Hepatocyte (in vitro differentiated cells): ENCODE data around the gene MICALL1. TPM values are rescaled to one million over a fixed set of nuclear protein-coding genes. Genes with fewer than 3 reads are reported as not detected.

Experiments used
- DNase-seq: peaks from one replicate; pipeline ENCODE4 v3.0.0-alpha.2; 2016; ENCODE audit warnings: low spot score
- H2AFZ ChIP-seq: fragments of 200-600 bp; sonication (generic); 2 replicates; pipeline ENCODE4 v1.6.0; 2016; ENCODE audit warnings: antibody characterized with exemption, mild to moderate bottlenecking
- H3K27ac ChIP-seq: fragments of 200-600 bp; sonication (generic); 2 replicates; pipeline ENCODE4 v1.5.1; 2016; ENCODE audit warnings: mild to moderate bottlenecking
- H3K27me3 ChIP-seq: fragments of 200-600 bp; sonication (generic); 2 replicates; pipeline ENCODE4 v1.6.1; 2016
- H3K36me3 ChIP-seq: fragments of 200-600 bp; sonication (generic); replicated peaks from 2 replicates; pipeline ENCODE4 v1.5.1; 2016; ENCODE audit warnings: low read depth; ENCODE audit not compliant: insufficient read depth
- H3K4me1 ChIP-seq: fragments of 200-600 bp; sonication (generic); 2 replicates; pipeline ENCODE4 v1.5.1; 2016; ENCODE audit warnings: mild to moderate bottlenecking, moderate library complexity; ENCODE audit not compliant: insufficient read depth
- H3K4me2 ChIP-seq: fragments of 200-600 bp; sonication (generic); 2 replicates; pipeline ENCODE4 v1.6.0; 2016
- H3K4me3 ChIP-seq: fragments of 200-600 bp; sonication (generic); 2 replicates; pipeline ENCODE4 v1.5.1; 2016; ENCODE audit warnings: mild to moderate bottlenecking
- H3K79me2 ChIP-seq: fragments of 200-600 bp; sonication (generic); 2 replicates; pipeline ENCODE4 v1.6.0; 2017; ENCODE audit warnings: mild to moderate bottlenecking
- H3K9me2 ChIP-seq: fragments of 200-600 bp; sonication (generic); replicated peaks from 2 replicates; pipeline ENCODE4 v1.6.0; 2017; ENCODE audit warnings: mild to moderate bottlenecking; ENCODE audit not compliant: insufficient read depth
- H3K9me3 ChIP-seq: fragments of 200-600 bp; sonication (generic); 2 replicates; pipeline ENCODE4 v1.5.1; 2016; ENCODE audit warnings: low read depth, mild to moderate bottlenecking
- H4K20me1 ChIP-seq: fragments of 200-600 bp; sonication (generic); 2 replicates; pipeline ENCODE4 v1.6.0; 2016; ENCODE audit warnings: mild to moderate bottlenecking; ENCODE audit not compliant: insufficient read depth, poor library complexity, severe bottlenecking
- CTCF ChIP-seq: fragments of 200-600 bp; sonication (generic); IDR thresholded peaks from 2 replicates; pipeline ENCODE4 v1.5.1; 2016; ENCODE audit warnings: antibody characterized with exemption, mild to moderate bottlenecking; ENCODE audit not compliant: poor library complexity
- EZH2 ChIP-seq: fragments of 200-600 bp; sonication (generic); IDR thresholded peaks from 2 replicates; pipeline ENCODE4 v1.6.1; 2016; ENCODE audit warnings: antibody characterized with exemption, mild to moderate bottlenecking, borderline replicate concordance
- EZH2phosphoT487 ChIP-seq: fragments of 200-600 bp; sonication (generic); IDR thresholded peaks from one replicate; pipeline ENCODE4 v1.6.1; 2018; ENCODE audit warnings: antibody characterized with exemption, mild to moderate bottlenecking, low read depth, moderate library complexity; ENCODE audit not compliant: unreplicated experiment, severe bottlenecking
- WGBS: methylation state at CpG from one replicate; pipeline ENCODE4 v1.1.6; 2016; ENCODE audit warnings: low lambda C conversion rate; ENCODE audit errors: missing lambda C conversion rate; 5-methylcytosine and 5-hydroxymethylcytosine counted together
- polyA plus RNA-seq: library from polyadenylated mRNA; unstranded; fragments of >200 nt; fragmentation: Nextera tagmentation; extraction: Ambion mirVana; gene quantifications from 2 replicates; pipeline ENCODE4 v1.2.1, GENCODE V29; 2016
- total RNA-seq: library from RNA; depleted of rRNA; stranded (reverse); fragments of >200 nt; gene quantifications from 2 replicates; pipeline ENCODE4 v1.2.3, GENCODE V29; 2014

MICALL1 gene
- total and polyA plus RNA-seq, 2 experiments from 2014 or later = 15.0 to 26.1 TPM

GRCh38 chr22:37924386-37925065 lies 18.4 kb downstream of the MICALL1 start:
- Histone ChIP-seq H3K27me3 (no peaks in the 10 kb centered on the region), H3K4me2 (no peak overlapping the region), H3K27ac (no peak overlapping the region), H2AFZ (no peak overlapping the region), H3K9me2 (no peaks in the 10 kb centered on the region), H3K36me3 (no peaks in the 10 kb centered on the region), H4K20me1 (no peaks in the 10 kb centered on the region), H3K79me2 (no peaks in the 10 kb centered on the region), H3K4me1 (no peaks in the 10 kb centered on the region), H3K9me3 (no peaks in the 10 kb centered on the region), H3K4me3 (no peak overlapping the region)
- DNase-seq = no peak
- TF ChIP-seq EZH2 (no peak), EZH2phosphoT487 (no peak), CTCF (no peak)
- 94% methylated on average over 18 of the region's 18 CpGs for WGBS

- H3K27ac ChIP-seq = no peak overlapping the region
- DNase-seq = no peak
- no peak overlapping the region for H3K4me2 ChIP-seq
- no peaks in the 10 kb centered on the region for H3K9me2 ChIP-seq
- no peaks in the 10 kb centered on the region for H3K27me3 ChIP-seq
- no peak overlapping the region for H3K4me3 ChIP-seq
- H3K36me3 ChIP-seq = no peaks in the 10 kb centered on the region
- WGBS = 94% methylated on average over 3 of the region's 3 CpGs
- no peaks in the 10 kb centered on the region for H3K4me1 ChIP-seq
- TF ChIP-seq EZH2phosphoT487 = no peak
- TF ChIP-seq EZH2 = no peak
- no peak for TF ChIP-seq CTCF
- H3K9me3 ChIP-seq = no peaks in the 10 kb centered on the region
- H4K20me1 ChIP-seq = no peaks in the 10 kb centered on the region
- H2AFZ ChIP-seq = no peak overlapping the region
- no peaks in the 10 kb centered on the region for H3K79me2 ChIP-seq
These were observed 19.2 kb downstream of the MICALL1 start for GRCh38 chr22:37925330-37925729.

GRCh38 chr22:37925767-37926166 lies 19.7 kb downstream of the MICALL1 start:
- no peaks in the 10 kb centered on the region for H3K36me3 ChIP-seq
- DNase-seq = no peak
- WGBS = 99% methylated on average over 10 of the region's 15 CpGs
- no peaks in the 10 kb centered on the region for H3K4me1 ChIP-seq
- no peaks in the 10 kb centered on the region for H3K27me3 ChIP-seq
- H3K27ac ChIP-seq = no peak overlapping the region
- no peaks in the 10 kb centered on the region for H3K9me2 ChIP-seq
- H4K20me1 ChIP-seq = no peaks in the 10 kb centered on the region
- H2AFZ ChIP-seq = no peak overlapping the region
- H3K4me2 ChIP-seq = no peak overlapping the region
- no peak for TF ChIP-seq EZH2
- no peak for TF ChIP-seq EZH2phosphoT487
- no peak for TF ChIP-seq CTCF
- no peaks in the 10 kb centered on the region for H3K9me3 ChIP-seq
- H3K79me2 ChIP-seq = no peaks in the 10 kb centered on the region
- H3K4me3 ChIP-seq = no peak overlapping the region

- Histone ChIP-seq H3K4me1 (no peaks in the 10 kb centered on the region), H3K9me2 (no peaks in the 10 kb centered on the region), H2AFZ (no peak overlapping the region), H3K36me3 (no peaks in the 10 kb centered on the region), H3K27me3 (no peaks in the 10 kb centered on the region), H3K27ac (no peak overlapping the region), H3K9me3 (no peaks in the 10 kb centered on the region), H3K79me2 (no peaks in the 10 kb centered on the region), H4K20me1 (no peaks in the 10 kb centered on the region), H3K4me3 (no peak overlapping the region), H3K4me2 (no peak overlapping the region)
- DNase-seq = no peak
- WGBS = 94% methylated on average over 7 of the region's 7 CpGs
- TF ChIP-seq CTCF (no peak), EZH2phosphoT487 (no peak), EZH2 (no peak)
These were observed 20.3 kb downstream of the MICALL1 start for GRCh38 chr22:37926358-37926757.
